HG03064 (cell line): ENCODE results near the gene ROMO1.
"Not testable (repeated sequence)": the region's sequence is repeated elsewhere in the genome, so short reads cannot be mapped to it uniquely, and the experiment has no call there.

Experiments
- ATAC-seq: cut with Tn5 transposase; IDR thresholded peaks from one replicate; pipeline ENCODE4 v1.9.1; 2021; ENCODE audit warnings: low read depth; ENCODE audit not compliant: unreplicated experiment

Gene ROMO1

DNA sequence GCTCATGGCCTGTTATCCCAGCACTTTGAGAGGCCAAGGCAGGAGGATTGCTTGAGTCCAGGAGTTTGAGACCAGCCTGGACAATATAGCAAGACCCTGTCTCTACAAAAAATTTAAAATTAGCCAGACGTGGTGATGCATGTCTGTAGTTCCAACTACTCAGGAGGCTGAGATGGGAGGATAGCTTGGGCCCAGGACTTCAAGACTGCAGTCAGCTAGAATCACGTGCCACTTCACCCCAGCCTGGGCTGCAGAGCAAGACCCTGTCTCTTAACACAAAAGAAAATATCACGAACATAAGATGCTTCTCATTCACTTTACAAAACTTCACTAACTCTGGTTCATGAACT is 45.3 kb downstream of the ROMO1 start:
- not testable (repeated sequence) for ATAC-seq
